ENCODE measurements around the gene AP2B1. TPM values are rescaled to one million over a fixed set of nuclear protein-coding genes. Genes with fewer than 3 reads are reported as not detected.

The AP2B1 gene
- total and polyA plus RNA-seq, 2 donors, result 34.7 to 39.1 TPM

GRCh38 chr17:35775039-35775438 lies 187.9 kb downstream of the AP2B1 start:
- peaks cover 0 to 2% of the 10 kb centered on the region in 2 donors for H3K27me3 ChIP-seq (ENCODE audit: control insufficient read depth in 2 of 2, insufficient read depth in 1 of 2, low read length in 1 of 2)
- H3K4me1 ChIP-seq (ENCODE audit: control insufficient read depth in 2 of 2, insufficient read depth in 2 of 2, low read length in 2 of 2), result peaks cover 9 to 20% of the 10 kb centered on the region in 2 donors
- H3K9me3 ChIP-seq (ENCODE audit: control insufficient read depth in 2 of 2, insufficient read depth in 1 of 2, low read length in 1 of 2), result no peaks in the 10 kb centered on the region
- DNase-seq (ENCODE audit: low read depth in 6 of 9, low spot score in 9 of 9), result no peak
- no peak overlapping the region for H3K27ac ChIP-seq (ENCODE audit: low read depth in 1 of 2, low read length in 1 of 2)
- 94% methylated on average over 5 of the region's 5 CpGs for WGBS
- no peaks in the 10 kb centered on the region for H3K36me3 ChIP-seq (ENCODE audit: control insufficient read depth in 2 of 2, insufficient read depth in 2 of 2, low read length in 1 of 2)
- no peak overlapping the region for H3K4me3 ChIP-seq (ENCODE audit: low read length in 2 of 2)

- H3K27ac ChIP-seq (ENCODE audit: low read depth in 1 of 2, low read length in 1 of 2), result no peak overlapping the region
- H3K9me3 ChIP-seq (ENCODE audit: control insufficient read depth in 2 of 2, insufficient read depth in 1 of 2, low read length in 1 of 2), result no peaks in the 10 kb centered on the region
- H3K4me3 ChIP-seq (ENCODE audit: low read length in 2 of 2), result no peak overlapping the region
- 38% methylated on average over 6 of the region's 6 CpGs for WGBS
- no peak for DNase-seq (ENCODE audit: low read depth in 6 of 9, low spot score in 9 of 9)
- H3K36me3 ChIP-seq (ENCODE audit: control insufficient read depth in 2 of 2, insufficient read depth in 2 of 2, low read length in 1 of 2), result no peaks in the 10 kb centered on the region
- peaks cover 0 to 2% of the 10 kb centered on the region in 2 donors for H3K27me3 ChIP-seq (ENCODE audit: control insufficient read depth in 2 of 2, insufficient read depth in 1 of 2, low read length in 1 of 2)
- peaks cover 9 to 20% of the 10 kb centered on the region in 2 donors for H3K4me1 ChIP-seq (ENCODE audit: control insufficient read depth in 2 of 2, insufficient read depth in 2 of 2, low read length in 2 of 2)
These were observed 188.5 kb downstream of the AP2B1 start for GRCh38 chr17:35775583-35775982.

Other genes starting within 250 kb of the AP2B1 start
- gene SLFN11, start 213.7 kb upstream of the AP2B1 start, total RNA-seq, result 34.7 TPM
- 9.4 TPM for gene SLFN11, start 213.7 kb upstream of the AP2B1 start, polyA plus RNA-seq
- gene SLFN12, start 154.8 kb upstream of the AP2B1 start, total RNA-seq, result 9.7 TPM
- 3.4 TPM for gene SLFN12, start 154.8 kb upstream of the AP2B1 start, polyA plus RNA-seq
- 14.2 TPM for gene SLFN13, start 138.6 kb upstream of the AP2B1 start, total RNA-seq
- gene SLFN13, start 138.6 kb upstream of the AP2B1 start, polyA plus RNA-seq, result 4.2 TPM
- 3.7 TPM for gene SLFN12L, start 49.6 kb upstream of the AP2B1 start, total RNA-seq
- 1.2 TPM for gene SLFN12L, start 49.6 kb upstream of the AP2B1 start, polyA plus RNA-seq
- gene SLFN14, start 26.5 kb upstream of the AP2B1 start, total RNA-seq, result 0.19 TPM
- gene SLFN14, start 26.5 kb upstream of the AP2B1 start, polyA plus RNA-seq, result 0.02 TPM
- gene PEX12, start 8.8 kb upstream of the AP2B1 start, total RNA-seq, result 5.0 TPM
- gene PEX12, start 8.8 kb upstream of the AP2B1 start, polyA plus RNA-seq, result 4.8 TPM
- gene RASL10B, start 144.3 kb downstream of the AP2B1 start, total RNA-seq, result 0.76 TPM
- gene RASL10B, start 144.3 kb downstream of the AP2B1 start, polyA plus RNA-seq, result 0.80 TPM
- gene GAS2L2, start 165.9 kb downstream of the AP2B1 start, total RNA-seq, result not detected
- gene GAS2L2, start 165.9 kb downstream of the AP2B1 start, polyA plus RNA-seq, result 0.21 TPM
- 0.09 TPM for gene C17orf50, start 173.6 kb downstream of the AP2B1 start, total RNA-seq
- gene C17orf50, start 173.6 kb downstream of the AP2B1 start, polyA plus RNA-seq, result 0.14 TPM
- 1.1 TPM for gene MMP28, start 208.3 kb downstream of the AP2B1 start, total RNA-seq
- 4.7 TPM for gene MMP28, start 208.3 kb downstream of the AP2B1 start, polyA plus RNA-seq
- gene TAF15, start 222.2 kb downstream of the AP2B1 start, total RNA-seq, result 26.1 TPM
- gene TAF15, start 222.2 kb downstream of the AP2B1 start, polyA plus RNA-seq, result 95.9 TPM

Data from thymus (tissue), 11 donors.